ENCODE measurements around the gene PKNOX2. TPM values are rescaled to one million over a fixed set of nuclear protein-coding genes. Genes with fewer than 3 reads are reported as not detected.
A peak's percentile ranks its signal among the peaks of the same experiment; 100 is the strongest.

The PKNOX2 gene
- total RNA-seq, 1 donor from 2014 or later: 21.5 TPM

DNA sequence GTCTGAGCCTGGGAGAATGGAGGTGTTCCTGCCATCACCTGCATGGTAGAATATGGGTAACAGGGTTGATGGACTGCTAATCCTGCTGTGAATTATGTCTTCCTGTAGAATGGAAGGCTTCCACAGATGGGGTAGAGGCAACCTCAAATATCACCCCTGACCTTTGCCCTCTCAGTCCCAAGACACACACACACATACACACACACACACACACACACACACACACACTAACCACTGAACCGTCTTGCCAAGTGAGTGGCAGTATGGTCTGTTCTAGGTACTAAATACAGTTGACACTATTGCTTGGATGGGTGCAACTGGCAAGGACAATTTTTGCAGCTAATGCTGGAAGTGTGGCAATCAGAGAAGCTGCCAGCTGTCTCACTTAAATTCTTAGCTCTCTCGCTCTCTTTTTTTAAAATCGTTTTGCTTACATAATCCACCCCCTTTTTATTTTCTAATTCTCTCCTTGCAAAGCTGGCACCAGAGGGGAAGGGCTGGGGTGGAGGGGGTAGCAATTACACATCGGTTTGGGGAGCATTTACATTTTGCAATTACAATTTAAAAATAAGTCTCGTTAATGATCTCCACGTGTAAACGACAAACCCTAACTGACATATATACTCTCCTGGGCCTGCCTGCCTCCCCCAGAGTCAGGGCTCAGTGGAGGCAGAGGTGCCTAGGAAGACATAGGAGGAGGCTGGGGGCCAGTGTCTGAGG, 169.0 kb downstream of the PKNOX2 start:
- H3K27me3 Mint-ChIP-seq (ENCODE audit: low read depth): no peaks in the 10 kb centered on the region
- peak overlapping the region; percentile 20 for H3K27ac Mint-ChIP-seq (ENCODE audit: unreplicated experiment)
- no peak for TF ChIP-seq CTCF (conservative IDR thresholded peaks at IDR 0.05)
- no peak for DNase-seq (ENCODE audit: low read depth, low spot score)
- peaks cover 72% of the 10 kb centered on the region for H3K4me1 Mint-ChIP-seq
- H3K36me3 Mint-ChIP-seq (ENCODE audit: low read depth): peaks cover 5% of the 10 kb centered on the region
- H3K9me3 Mint-ChIP-seq: no peaks in the 10 kb centered on the region
- H3K4me3 Mint-ChIP-seq: no peak overlapping the region

DNA sequence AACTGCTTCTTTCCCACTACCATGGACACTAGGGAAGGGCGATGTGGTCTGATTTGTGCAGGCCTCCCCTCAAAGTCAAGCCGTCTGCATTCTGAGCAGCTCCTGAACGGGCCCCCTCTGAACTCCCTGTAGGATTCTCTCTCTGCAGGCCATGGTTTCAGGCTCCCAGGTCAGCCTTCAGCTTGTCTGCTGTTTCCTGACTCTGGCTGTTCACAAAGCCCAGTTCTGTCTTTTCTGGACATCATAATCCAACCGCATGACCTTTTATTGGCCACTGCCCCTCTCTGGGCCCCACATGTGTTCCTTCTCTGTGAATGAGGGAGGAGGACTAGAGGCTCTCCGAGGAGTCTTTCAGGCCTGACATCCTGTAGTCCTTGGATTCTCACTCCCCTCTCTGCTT, 170.6 kb downstream of the PKNOX2 start:
- H3K9me3 Mint-ChIP-seq: no peaks in the 10 kb centered on the region
- peak overlapping the region; percentile 88 for H3K27ac Mint-ChIP-seq (ENCODE audit: unreplicated experiment)
- no peak for DNase-seq (ENCODE audit: low read depth, low spot score)
- no peak for TF ChIP-seq CTCF (conservative IDR thresholded peaks at IDR 0.05)
- H3K4me3 Mint-ChIP-seq: peak overlapping the region; percentile 67
- H3K36me3 Mint-ChIP-seq (ENCODE audit: low read depth): peaks cover 3% of the 10 kb centered on the region
- H3K27me3 Mint-ChIP-seq (ENCODE audit: low read depth): no peaks in the 10 kb centered on the region
- H3K4me1 Mint-ChIP-seq: peaks cover 79% of the 10 kb centered on the region

GRCh38 chr11:125337836-125338834, 173.6 kb downstream of the PKNOX2 start:
- peaks cover 72% of the 10 kb centered on the region for H3K4me1 Mint-ChIP-seq
- no peaks in the 10 kb centered on the region for H3K27me3 Mint-ChIP-seq (ENCODE audit: low read depth)
- TF ChIP-seq CTCF (conservative IDR thresholded peaks at IDR 0.05): no peak
- no peak overlapping the region for H3K4me3 Mint-ChIP-seq
- no peak for DNase-seq (ENCODE audit: low read depth, low spot score)
- H3K36me3 Mint-ChIP-seq (ENCODE audit: low read depth): no peaks in the 10 kb centered on the region
- H3K27ac Mint-ChIP-seq (ENCODE audit: unreplicated experiment): peak overlapping the region; percentile 17
- no peaks in the 10 kb centered on the region for H3K9me3 Mint-ChIP-seq

- Mint-ChIP-seq H3K27me3 (ENCODE audit: low read depth) (peaks cover 5% of the 10 kb centered on the region), H3K4me1 (peaks cover 75% of the 10 kb centered on the region), H3K27ac (ENCODE audit: unreplicated experiment) (peak overlapping the region; percentile 61), H3K36me3 (ENCODE audit: low read depth) (no peaks in the 10 kb centered on the region), H3K9me3 (no peaks in the 10 kb centered on the region), H3K4me3 (peak overlapping the region; percentile 29)
- no peak for DNase-seq (ENCODE audit: low read depth, low spot score)
- TF ChIP-seq CTCF (conservative IDR thresholded peaks at IDR 0.05): no peak
These were observed 174.6 kb downstream of the PKNOX2 start for GRCh38 chr11:125338886-125339811.

- H3K4me1 Mint-ChIP-seq: peaks cover 82% of the 10 kb centered on the region
- no peak overlapping the region for H3K27ac Mint-ChIP-seq (ENCODE audit: unreplicated experiment)
These were observed 177.1 kb downstream of the PKNOX2 start for GRCh38 chr11:125341676-125342075.

More at GRCh38 chr11:125341676-125342075, 177.1 kb downstream of the PKNOX2 start:
- DNase-seq (ENCODE audit: low read depth, low spot score): no peak
- TF ChIP-seq CTCF (conservative IDR thresholded peaks at IDR 0.05): no peak
- Mint-ChIP-seq H3K4me3 (no peak overlapping the region), H3K27me3 (ENCODE audit: low read depth) (peaks cover 13% of the 10 kb centered on the region), H3K9me3 (no peaks in the 10 kb centered on the region), H3K36me3 (ENCODE audit: low read depth) (no peaks in the 10 kb centered on the region)
